GM23248 (cell line): ENCODE data around the gene PTP4A2. TPM values are rescaled to one million over a fixed set of nuclear protein-coding genes. Genes with fewer than 3 reads are reported as not detected.

ENCODE experiments used
- DNase-seq: peaks from one replicate; pipeline ENCODE4 v3.0.0-alpha.2; 2015
- H2AFZ ChIP-seq: fragments of 200-600 bp; sonication (generic); 2 replicates; pipeline ENCODE4 v1.6.1; 2016; ENCODE audit warnings: antibody characterized with exemption
- H3F3A ChIP-seq: fragments of 200-600 bp; sonication (generic); 2 replicates; pipeline ENCODE4 v1.6.1; 2016; ENCODE audit warnings: mild to moderate bottlenecking, antibody characterized with exemption, mixed run types; ENCODE audit not compliant: insufficient read depth
- H3K27ac ChIP-seq: fragments of 200-600 bp; sonication (generic); 2 replicates; pipeline ENCODE4 v1.5.1; 2016; ENCODE audit warnings: mild to moderate bottlenecking
- H3K27me3 ChIP-seq: fragments of 200-600 bp; sonication (generic); replicated peaks from 2 replicates; pipeline ENCODE4 v1.6.1; 2016; ENCODE audit warnings: mild to moderate bottlenecking; ENCODE audit not compliant: insufficient read depth
- H3K36me3 ChIP-seq: fragments of 200-600 bp; sonication (generic); 2 replicates; pipeline ENCODE4 v1.6.1; 2016; ENCODE audit warnings: low read depth, mild to moderate bottlenecking
- H3K4me1 ChIP-seq: fragments of 200-600 bp; sonication (generic); 2 replicates; pipeline ENCODE4 v1.6.1; 2016; ENCODE audit warnings: mild to moderate bottlenecking; ENCODE audit not compliant: insufficient read depth
- H3K4me2 ChIP-seq: fragments of 200-600 bp; sonication (generic); one replicate; pipeline ENCODE4 v1.6.1; 2016; ENCODE audit warnings: mild to moderate bottlenecking; ENCODE audit not compliant: unreplicated experiment
- H3K4me3 ChIP-seq: fragments of 200-600 bp; sonication (generic); 2 replicates; pipeline ENCODE4 v1.5.1; 2016; ENCODE audit warnings: mild to moderate bottlenecking
- H3K79me2 ChIP-seq: fragments of 200-600 bp; sonication (generic); 2 replicates; pipeline ENCODE4 v1.6.1; 2016; ENCODE audit warnings: mild to moderate bottlenecking; ENCODE audit not compliant: insufficient read depth
- H3K9ac ChIP-seq: fragments of 200-600 bp; sonication (generic); 2 replicates; pipeline ENCODE4 v1.6.1; 2016; ENCODE audit warnings: mild to moderate bottlenecking
- H3K9me2 ChIP-seq: fragments of 200-600 bp; sonication (generic); 2 replicates; pipeline ENCODE4 v1.6.1; 2016; ENCODE audit warnings: mixed run types, mild to moderate bottlenecking, moderate library complexity; ENCODE audit not compliant: insufficient read depth
- H3K9me3 ChIP-seq: fragments of 200-600 bp; sonication (generic); one replicate; pipeline ENCODE4 v1.6.1; 2017; ENCODE audit warnings: low read depth
- H4K20me1 ChIP-seq: fragments of 200-600 bp; sonication (generic); 2 replicates; pipeline ENCODE4 v1.6.0; 2016; ENCODE audit not compliant: insufficient read depth
- EZH2 ChIP-seq: fragments of 200-600 bp; sonication (generic); IDR thresholded peaks from 2 replicates; pipeline ENCODE4 v1.6.1; 2018; ENCODE audit warnings: antibody characterized with exemption, mild to moderate bottlenecking; ENCODE audit not compliant: insufficient read depth, poor library complexity, severe bottlenecking
- EZH2phosphoT487 ChIP-seq: fragments of 200-600 bp; sonication (generic); IDR thresholded peaks from 2 replicates; pipeline ENCODE4 v1.6.1; 2018; ENCODE audit warnings: antibody characterized with exemption, moderate library complexity, mild to moderate bottlenecking, low read depth; ENCODE audit not compliant: insufficient read depth
- WGBS, 2 experiments: methylation state at CpG; one replicate each; pipeline ENCODE4 v1.1.6; 2015 to 2017; ENCODE audit warnings: low lambda C conversion rate in 2 of 2, low coverage in 1 of 2; ENCODE audit errors: missing lambda C conversion rate in 2 of 2; 5-methylcytosine and 5-hydroxymethylcytosine counted together
- in situ Hi-C: fragments of 300-500 bp; cut with MboI; formaldehyde crosslinking; loops from 2 replicates; pipeline ENCODE4 v1.15.0; 2020
- polyA plus RNA-seq: library from polyadenylated mRNA; unstranded; fragments of >200 nt; fragmentation: Nextera tagmentation; extraction: Ambion mirVana; gene quantifications from 2 replicates; pipeline ENCODE4 v1.2.1, GENCODE V29; 2016
- total RNA-seq: library from RNA; depleted of rRNA; stranded (reverse); fragments of >200 nt; shearing (Covaris generic); gene quantifications from 2 replicates; pipeline ENCODE4 v1.2.3, GENCODE V29; 2014

PTP4A2 gene
- total and polyA plus RNA-seq, 2 experiments from 2014 or later = 292 to 379 TPM

GRCh38 chr1:31909691-31910090 is 28.5 kb downstream of the PTP4A2 start:
- Histone ChIP-seq H3K27me3 (no peaks in the 10 kb centered on the region), H3K9me2 (no peaks in the 10 kb centered on the region), H3K4me2 (no peak overlapping the region), H3F3A (peaks cover 59% of the 10 kb centered on the region), H3K4me3 (no peak overlapping the region), H2AFZ (no peak overlapping the region), H3K9ac (no peak overlapping the region), H3K36me3 (peaks cover 96% of the 10 kb centered on the region), H3K27ac (no peak overlapping the region), H3K79me2 (peaks cover 92% of the 10 kb centered on the region), H3K9me3 (no peaks in the 10 kb centered on the region), H4K20me1 (peaks cover 15% of the 10 kb centered on the region), H3K4me1 (peaks cover 13% of the 10 kb centered on the region)
- DNase-seq = no peak
- WGBS, 2 experiments = 97 to 100% methylated on average over 1 of the region's 1 CpG
- in situ Hi-C loops = no loop called here
- TF ChIP-seq EZH2 (no peak), EZH2phosphoT487 (no peak)

- no peak for DNase-seq
- H2AFZ ChIP-seq = no peak overlapping the region
- H4K20me1 ChIP-seq = peaks cover 6% of the 10 kb centered on the region
- 98 to 100% methylated on average over 2 of the region's 2 CpGs for WGBS, 2 experiments
- peaks cover 69% of the 10 kb centered on the region for H3F3A ChIP-seq
- H3K79me2 ChIP-seq = peaks cover 60% of the 10 kb centered on the region
- H3K27ac ChIP-seq = no peak overlapping the region
- H3K4me1 ChIP-seq = peaks cover 13% of the 10 kb centered on the region
- no peaks in the 10 kb centered on the region for H3K9me2 ChIP-seq
- H3K27me3 ChIP-seq = no peaks in the 10 kb centered on the region
- in situ Hi-C loops = no loop called here
- no peak overlapping the region for H3K4me3 ChIP-seq
- no peaks in the 10 kb centered on the region for H3K9me3 ChIP-seq
- TF ChIP-seq EZH2phosphoT487 = no peak
- TF ChIP-seq EZH2 = no peak
- H3K36me3 ChIP-seq = peaks cover 66% of the 10 kb centered on the region
- no peak overlapping the region for H3K4me2 ChIP-seq
- no peak overlapping the region for H3K9ac ChIP-seq
These were observed 31.6 kb downstream of the PTP4A2 start for GRCh38 chr1:31906557-31906956.

- no peak for DNase-seq
- Histone ChIP-seq H2AFZ (no peak overlapping the region), H3F3A (peaks cover 73% of the 10 kb centered on the region), H3K4me1 (peaks cover 4% of the 10 kb centered on the region), H3K9me3 (no peaks in the 10 kb centered on the region), H3K27ac (no peak overlapping the region), H3K9me2 (no peaks in the 10 kb centered on the region), H3K4me3 (no peak overlapping the region), H3K79me2 (peaks cover 52% of the 10 kb centered on the region), H3K9ac (no peak overlapping the region), H3K4me2 (no peak overlapping the region), H3K36me3 (peaks cover 57% of the 10 kb centered on the region), H4K20me1 (no peaks in the 10 kb centered on the region; the same call in 1 of the 2 replicates), H3K27me3 (no peaks in the 10 kb centered on the region)
- in situ Hi-C loops = no loop called here
- WGBS, 2 experiments = 100% methylated on average over 2 of the region's 2 CpGs
- TF ChIP-seq EZH2 (no peak), EZH2phosphoT487 (no peak)
These were observed 32.5 kb downstream of the PTP4A2 start for GRCh38 chr1:31905681-31906080.

GRCh38 chr1:31905093-31905509 is 33.1 kb downstream of the PTP4A2 start:
- in situ Hi-C loops = no loop called here
- H3K79me2 ChIP-seq = peaks cover 46% of the 10 kb centered on the region
- DNase-seq = no peak
- no peak overlapping the region for H3K27ac ChIP-seq
- no peak overlapping the region for H3K4me3 ChIP-seq
- H3K4me1 ChIP-seq = no peaks in the 10 kb centered on the region
- 80 to 86% methylated on average over 6 of the region's 6 CpGs for WGBS, 2 experiments
- H3F3A ChIP-seq = peaks cover 73% of the 10 kb centered on the region
- H3K27me3 ChIP-seq = no peaks in the 10 kb centered on the region
- H2AFZ ChIP-seq = no peak overlapping the region
- no peaks in the 10 kb centered on the region for H3K9me3 ChIP-seq
- no peak overlapping the region for H3K9ac ChIP-seq
- no peaks in the 10 kb centered on the region; the same call in 1 of the 2 replicates for H4K20me1 ChIP-seq
- H3K36me3 ChIP-seq = peaks cover 51% of the 10 kb centered on the region
- no peak overlapping the region for H3K4me2 ChIP-seq
- no peaks in the 10 kb centered on the region for H3K9me2 ChIP-seq
- TF ChIP-seq EZH2 = no peak
- TF ChIP-seq EZH2phosphoT487 = no peak
